ENCODE results near the gene LPP.

The LPP gene

GRCh38 chr3:188294823-188295487 lies 141.0 kb downstream of the LPP start:
- TF ChIP-seq CTCF (conservative IDR thresholded peaks at IDR 0.05; ENCODE audit: low read depth), result no peak
- DNase-seq (ENCODE audit: low spot score), result peak; percentile 81
- ChIA-PET CTCF (interaction anchor here (0.5 to 0.7 kb wide), 2 partner anchors 348 to 977 kb away, joined by 3 read pairs; no protein-coding TSS in a partner anchor), POLR2A (ENCODE audit: low non-redundant PET) (no interaction called here)
- H3K27ac ChIP-seq, result peak overlapping the region; percentile 74

- POLR2A ChIA-PET (ENCODE audit: low non-redundant PET), result no interaction called here
- no peak for DNase-seq (ENCODE audit: low spot score)
- TF ChIP-seq CTCF (conservative IDR thresholded peaks at IDR 0.05; ENCODE audit: low read depth), result no peak
- peak overlapping the region; percentile 74 for H3K27ac ChIP-seq
- CTCF ChIA-PET, result interaction anchor here (0.6 kb wide), 1 partner anchor 484 kb away, joined by 4 read pairs; no protein-coding TSS in a partner anchor
These were observed 141.9 kb downstream of the LPP start for GRCh38 chr3:188295876-188296275.

- CTCF ChIA-PET, result interaction anchor here (0.9 kb wide), 1 partner anchor 556 kb away, joined by 3 read pairs; no protein-coding TSS in a partner anchor
- H3K27ac ChIP-seq, result no peak overlapping the region
- peak; percentile 42 for DNase-seq (ENCODE audit: low spot score)
- no peak for TF ChIP-seq CTCF (conservative IDR thresholded peaks at IDR 0.05; ENCODE audit: low read depth)
- POLR2A ChIA-PET (ENCODE audit: low non-redundant PET), result no interaction called here
These were observed 143.0 kb downstream of the LPP start for GRCh38 chr3:188296761-188297612.

GRCh38 chr3:188298585-188298984 lies 144.6 kb downstream of the LPP start:
- ChIA-PET CTCF (interaction anchor here (0.8 kb wide), 1 partner anchor 81 kb away, joined by 6 read pairs; no protein-coding TSS in a partner anchor), POLR2A (ENCODE audit: low non-redundant PET) (no interaction called here)
- no peak for TF ChIP-seq CTCF (conservative IDR thresholded peaks at IDR 0.05; ENCODE audit: low read depth)
- no peak overlapping the region for H3K27ac ChIP-seq
- no peak for DNase-seq (ENCODE audit: low spot score)

- H3K27ac ChIP-seq, result no peak overlapping the region
- ChIA-PET CTCF (interaction anchor here (0.6 kb wide), 1 partner anchor 146 kb away, joined by 4 read pairs; no protein-coding TSS in a partner anchor), POLR2A (ENCODE audit: low non-redundant PET) (no interaction called here)
- DNase-seq (ENCODE audit: low spot score), result no peak
- no peak for TF ChIP-seq CTCF (conservative IDR thresholded peaks at IDR 0.05; ENCODE audit: low read depth)
These were observed 145.1 kb downstream of the LPP start for GRCh38 chr3:188299068-188299467.

- DNase-seq (ENCODE audit: low spot score), result no peak
- no peak for TF ChIP-seq CTCF (conservative IDR thresholded peaks at IDR 0.05; ENCODE audit: low read depth)
- ChIA-PET POLR2A (ENCODE audit: low non-redundant PET) (no interaction called here), CTCF (interaction anchor here (0.7 kb wide), 1 partner anchor 60 kb away, joined by 3 read pairs; no protein-coding TSS in a partner anchor)
- no peak overlapping the region for H3K27ac ChIP-seq
These were observed 145.8 kb downstream of the LPP start for GRCh38 chr3:188299708-188300107.
